Vagina (tissue), 2 donors: ENCODE data around the gene PLSCR3.

Source experiments
- POLR2A ChIP-seq, 2 donors: fragments of 450-650 bp; IDR thresholded peaks; one replicate each; pipeline ENCODE4 v1.6.1; 2017; ENCODE audit warnings: antibody characterized with exemption in 2 of 2, mild to moderate bottlenecking in 2 of 2, moderate library complexity in 2 of 2
- POLR2AphosphoS5 ChIP-seq, 2 donors: sonication (generic); formaldehyde crosslinking; IDR thresholded peaks; one replicate each; pipeline ENCODE4 v1.9.0; 2017; ENCODE audit warnings: antibody characterized with exemption in 2 of 2, mild to moderate bottlenecking in 2 of 2, low read depth in 1 of 2; ENCODE audit not compliant: insufficient read depth in 1 of 2
- TF ChIP-seq, protein P1 (sequence below), 3 experiments: fragments of 450-650 bp in 2 of 3; fragments of 200-600 bp in 1 of 3; sonication (generic) in 1 of 3; IDR thresholded peaks; one replicate each; pipeline ENCODE4 v1.5.1; 2017 to 2019; ENCODE audit warnings: antibody characterized with exemption in 3 of 3, mild to moderate bottlenecking in 2 of 3, moderate library complexity in 2 of 3

DNA sequence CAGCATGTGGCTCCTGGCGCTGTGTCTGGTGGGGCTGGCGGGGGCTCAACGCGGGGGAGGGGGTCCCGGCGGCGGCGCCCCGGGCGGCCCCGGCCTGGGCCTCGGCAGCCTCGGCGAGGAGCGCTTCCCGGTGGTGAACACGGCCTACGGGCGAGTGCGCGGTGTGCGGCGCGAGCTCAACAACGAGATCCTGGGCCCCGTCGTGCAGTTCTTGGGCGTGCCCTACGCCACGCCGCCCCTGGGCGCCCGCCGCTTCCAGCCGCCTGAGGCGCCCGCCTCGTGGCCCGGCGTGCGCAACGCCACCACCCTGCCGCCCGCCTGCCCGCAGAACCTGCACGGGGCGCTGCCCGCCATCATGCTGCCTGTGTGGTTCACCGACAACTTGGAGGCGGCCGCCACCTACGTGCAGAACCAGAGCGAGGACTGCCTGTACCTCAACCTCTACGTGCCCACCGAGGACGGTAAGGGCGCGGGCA is 14.0 kb upstream of the PLSCR3 start:
- TF ChIP-seq, protein P1, sequence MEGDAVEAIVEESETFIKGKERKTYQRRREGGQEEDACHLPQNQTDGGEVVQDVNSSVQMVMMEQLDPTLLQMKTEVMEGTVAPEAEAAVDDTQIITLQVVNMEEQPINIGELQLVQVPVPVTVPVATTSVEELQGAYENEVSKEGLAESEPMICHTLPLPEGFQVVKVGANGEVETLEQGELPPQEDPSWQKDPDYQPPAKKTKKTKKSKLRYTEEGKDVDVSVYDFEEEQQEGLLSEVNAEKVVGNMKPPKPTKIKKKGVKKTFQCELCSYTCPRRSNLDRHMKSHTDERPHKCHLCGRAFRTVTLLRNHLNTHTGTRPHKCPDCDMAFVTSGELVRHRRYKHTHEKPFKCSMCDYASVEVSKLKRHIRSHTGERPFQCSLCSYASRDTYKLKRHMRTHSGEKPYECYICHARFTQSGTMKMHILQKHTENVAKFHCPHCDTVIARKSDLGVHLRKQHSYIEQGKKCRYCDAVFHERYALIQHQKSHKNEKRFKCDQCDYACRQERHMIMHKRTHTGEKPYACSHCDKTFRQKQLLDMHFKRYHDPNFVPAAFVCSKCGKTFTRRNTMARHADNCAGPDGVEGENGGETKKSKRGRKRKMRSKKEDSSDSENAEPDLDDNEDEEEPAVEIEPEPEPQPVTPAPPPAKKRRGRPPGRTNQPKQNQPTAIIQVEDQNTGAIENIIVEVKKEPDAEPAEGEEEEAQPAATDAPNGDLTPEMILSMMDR (IDR thresholded peaks at IDR 0.05), result no peak
- TF ChIP-seq POLR2A (IDR thresholded peaks at IDR 0.05) (no peak), POLR2AphosphoS5 (IDR thresholded peaks at IDR 0.05; ENCODE audit: insufficient read depth in 1 of 2, low read depth in 1 of 2) (no peak)
